ENCODE data around the gene MTG1.
A peak's percentile ranks its signal among the peaks of the same experiment; 100 is the strongest.

The MTG1 gene

DNA sequence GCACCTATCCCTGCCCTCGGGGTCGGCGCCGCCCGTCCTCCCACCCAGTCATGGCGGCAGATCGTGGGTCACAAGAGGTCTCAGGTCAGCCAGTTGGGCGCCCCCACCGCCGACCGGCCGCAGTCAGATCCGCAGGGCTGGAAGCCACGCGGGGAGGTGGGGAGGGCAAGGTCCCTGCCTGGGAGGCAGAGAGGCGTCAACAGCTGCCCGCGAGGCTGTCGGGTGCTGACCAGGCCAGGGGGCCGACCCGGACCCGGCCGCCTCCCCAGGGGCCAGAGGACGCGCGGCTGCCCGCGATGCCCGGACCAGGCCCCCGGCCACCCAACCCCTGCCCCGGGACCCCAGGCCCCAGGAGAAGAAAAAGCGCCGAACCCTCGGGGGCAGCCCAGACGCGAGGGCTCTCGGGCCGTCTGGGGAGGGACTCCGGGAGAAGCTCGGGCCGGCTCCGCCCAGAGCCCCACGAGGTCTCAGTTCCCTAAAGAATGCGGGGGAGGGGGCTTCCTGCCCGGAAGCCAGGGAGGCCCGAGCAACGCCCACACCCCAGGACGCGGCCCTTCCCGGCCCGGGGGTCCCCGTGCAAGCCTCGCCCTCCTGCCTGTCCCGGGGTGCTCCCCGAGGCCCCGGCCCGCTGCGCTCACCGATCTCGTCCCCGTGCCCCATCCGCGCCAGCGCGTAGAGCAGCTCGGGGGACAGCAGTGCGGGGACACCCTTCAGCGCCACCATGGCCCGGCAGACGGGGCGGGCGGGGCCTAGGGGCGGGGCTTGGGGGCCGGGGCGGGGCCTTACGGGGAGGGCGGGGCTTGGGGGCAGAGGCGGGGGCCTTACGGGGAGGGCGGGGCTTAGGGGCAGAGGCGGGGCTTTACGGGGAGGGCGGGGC is 36.4 kb upstream of the MTG1 start, which contains the start of gene FUOM:
TSS of gene FUOM (minus strand) at position 735 of the 877 bp plus-strand sequence. CDS start at position 723, 12 bp downstream.
- TF ChIP-seq, protein P1, sequence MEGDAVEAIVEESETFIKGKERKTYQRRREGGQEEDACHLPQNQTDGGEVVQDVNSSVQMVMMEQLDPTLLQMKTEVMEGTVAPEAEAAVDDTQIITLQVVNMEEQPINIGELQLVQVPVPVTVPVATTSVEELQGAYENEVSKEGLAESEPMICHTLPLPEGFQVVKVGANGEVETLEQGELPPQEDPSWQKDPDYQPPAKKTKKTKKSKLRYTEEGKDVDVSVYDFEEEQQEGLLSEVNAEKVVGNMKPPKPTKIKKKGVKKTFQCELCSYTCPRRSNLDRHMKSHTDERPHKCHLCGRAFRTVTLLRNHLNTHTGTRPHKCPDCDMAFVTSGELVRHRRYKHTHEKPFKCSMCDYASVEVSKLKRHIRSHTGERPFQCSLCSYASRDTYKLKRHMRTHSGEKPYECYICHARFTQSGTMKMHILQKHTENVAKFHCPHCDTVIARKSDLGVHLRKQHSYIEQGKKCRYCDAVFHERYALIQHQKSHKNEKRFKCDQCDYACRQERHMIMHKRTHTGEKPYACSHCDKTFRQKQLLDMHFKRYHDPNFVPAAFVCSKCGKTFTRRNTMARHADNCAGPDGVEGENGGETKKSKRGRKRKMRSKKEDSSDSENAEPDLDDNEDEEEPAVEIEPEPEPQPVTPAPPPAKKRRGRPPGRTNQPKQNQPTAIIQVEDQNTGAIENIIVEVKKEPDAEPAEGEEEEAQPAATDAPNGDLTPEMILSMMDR (IDR thresholded peaks at IDR 0.05; ENCODE audit: unreplicated experiment in 3 of 3), result no peak

DNA sequence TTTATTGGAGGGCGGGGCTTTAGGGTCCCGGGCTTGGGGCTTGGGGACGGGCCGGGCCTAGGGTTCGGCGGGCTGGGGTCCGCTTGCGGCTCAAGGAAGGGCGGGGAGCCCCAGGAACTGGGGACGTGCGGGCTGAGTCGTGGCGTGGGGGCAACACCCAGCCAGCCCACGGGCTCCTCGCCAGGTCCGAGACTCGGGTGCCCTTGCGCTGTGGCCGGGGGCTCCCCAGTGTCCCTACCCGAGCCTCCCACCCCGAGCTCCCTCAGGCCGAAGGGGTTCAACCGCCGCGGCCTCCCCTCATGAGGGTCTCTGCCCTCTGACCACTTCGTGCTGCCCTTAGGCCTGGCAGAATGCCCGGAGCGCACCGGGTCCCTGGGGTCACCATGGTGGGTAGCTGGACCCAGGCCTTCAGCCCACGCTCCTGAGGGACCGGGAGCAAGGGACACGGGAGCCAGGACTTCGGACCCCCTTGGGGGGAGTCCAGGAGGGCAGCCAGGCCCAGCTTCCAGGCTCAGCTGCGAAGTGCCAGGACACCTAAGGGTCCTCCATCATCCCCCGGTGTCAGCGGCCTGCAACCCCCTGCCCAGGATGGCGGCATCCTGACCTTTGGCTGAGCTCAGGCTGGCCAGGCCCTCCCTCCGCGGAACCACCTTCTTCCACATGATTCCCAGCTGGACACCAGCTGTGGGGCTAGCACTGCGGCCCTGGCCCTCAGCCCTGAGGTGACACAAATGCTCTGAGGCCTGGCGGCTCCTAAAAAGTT is 35.6 kb upstream of the MTG1 start:
- TF ChIP-seq, protein P1 (IDR thresholded peaks at IDR 0.05; ENCODE audit: unreplicated experiment in 3 of 3), result no peak
- peak overlapping the region in 1 of 3 experiments; percentile 31 for H3K27ac Mint-ChIP-seq
- H3K4me3 Mint-ChIP-seq, result peak overlapping the region in 2 of 3 experiments; percentile 32 to 48
- H3K9me3 Mint-ChIP-seq, result no peaks in the 10 kb centered on the region
- peaks cover 18% of the 10 kb centered on the region for H3K36me3 Mint-ChIP-seq (ENCODE audit: low read depth)
- no peaks in the 10 kb centered on the region for H3K27me3 Mint-ChIP-seq (ENCODE audit: low read depth)
- peaks cover 5% of the 10 kb centered on the region for H3K4me1 Mint-ChIP-seq

More for the DNA sequence above, 36.4 kb upstream of the MTG1 start, which contains the start of gene FUOM:
- Mint-ChIP-seq H3K27me3 (ENCODE audit: low read depth) (no peaks in the 10 kb centered on the region), H3K4me3 (peak within 1 kb of the TSS; percentile 68 to 76 (median 75)), H3K36me3 (ENCODE audit: low read depth) (peaks cover 11% of the 10 kb centered on the region), H3K4me1 (peaks cover 5% of the 10 kb centered on the region), H3K9me3 (no peaks in the 10 kb centered on the region), H3K27ac (peak within 1 kb of the TSS in 1 of 3 experiments; percentile 31)

DNA sequence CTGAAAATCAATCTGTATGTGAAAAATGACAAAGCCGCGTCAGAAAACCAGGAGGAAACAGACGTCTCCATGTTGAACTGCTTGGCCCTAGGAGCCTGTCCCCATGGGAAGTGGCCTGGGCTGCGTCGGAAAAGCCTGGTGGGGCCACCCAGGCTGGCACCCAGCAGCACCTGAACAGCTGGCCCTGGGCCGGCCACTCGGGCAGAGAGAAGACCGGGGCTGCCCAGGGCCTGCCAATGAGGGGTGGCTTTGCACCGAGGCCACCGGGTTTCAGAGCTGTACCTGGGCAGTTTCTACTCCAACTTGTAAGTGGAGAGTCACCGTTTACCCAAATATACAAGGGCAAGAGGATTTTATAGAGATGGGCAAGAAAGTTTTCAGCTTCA is 35.0 kb upstream of the MTG1 start:
- peak overlapping the region in 2 of 3 experiments; percentile 32 to 48 for H3K4me3 Mint-ChIP-seq
- peaks cover 18% of the 10 kb centered on the region for H3K36me3 Mint-ChIP-seq (ENCODE audit: low read depth)
- H3K4me1 Mint-ChIP-seq, result peaks cover 5% of the 10 kb centered on the region
- TF ChIP-seq, protein P1 (IDR thresholded peaks at IDR 0.05; ENCODE audit: unreplicated experiment in 3 of 3), result no peak
- no peaks in the 10 kb centered on the region for H3K9me3 Mint-ChIP-seq
- H3K27me3 Mint-ChIP-seq (ENCODE audit: low read depth), result no peaks in the 10 kb centered on the region
- peak overlapping the region in 1 of 3 experiments; percentile 31 for H3K27ac Mint-ChIP-seq

DNA sequence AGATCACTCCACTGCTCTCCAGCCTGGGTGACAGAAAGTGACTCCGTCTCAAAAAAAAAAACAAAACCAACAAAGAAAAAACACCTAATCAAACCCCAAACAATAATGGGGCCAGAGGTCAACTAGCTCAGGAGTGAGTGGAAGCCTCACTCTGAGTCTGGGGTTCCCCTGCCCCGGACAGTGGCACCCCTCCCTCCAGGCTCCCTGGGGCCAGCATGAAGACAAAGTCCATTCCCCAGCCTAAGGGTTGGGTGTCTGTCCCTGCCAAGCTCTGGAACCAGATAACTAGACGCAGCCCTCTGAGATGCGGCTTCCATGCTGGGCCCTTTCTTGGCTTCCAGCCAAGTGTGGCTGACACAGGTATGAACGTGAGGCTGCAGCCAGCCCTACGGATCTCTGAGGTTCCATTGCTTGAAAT is 34.4 kb upstream of the MTG1 start:
- Mint-ChIP-seq H3K27ac (peak overlapping the region; percentile 51 to 87 (median 68)), H3K4me1 (peaks cover 5% of the 10 kb centered on the region), H3K36me3 (ENCODE audit: low read depth) (peaks cover 22% of the 10 kb centered on the region), H3K9me3 (no peaks in the 10 kb centered on the region), H3K4me3 (peak overlapping the region in 2 of 3 experiments; percentile 16 to 48), H3K27me3 (ENCODE audit: low read depth) (no peaks in the 10 kb centered on the region)
- TF ChIP-seq, protein P1 (IDR thresholded peaks at IDR 0.05; ENCODE audit: unreplicated experiment in 3 of 3), result no peak

DNA sequence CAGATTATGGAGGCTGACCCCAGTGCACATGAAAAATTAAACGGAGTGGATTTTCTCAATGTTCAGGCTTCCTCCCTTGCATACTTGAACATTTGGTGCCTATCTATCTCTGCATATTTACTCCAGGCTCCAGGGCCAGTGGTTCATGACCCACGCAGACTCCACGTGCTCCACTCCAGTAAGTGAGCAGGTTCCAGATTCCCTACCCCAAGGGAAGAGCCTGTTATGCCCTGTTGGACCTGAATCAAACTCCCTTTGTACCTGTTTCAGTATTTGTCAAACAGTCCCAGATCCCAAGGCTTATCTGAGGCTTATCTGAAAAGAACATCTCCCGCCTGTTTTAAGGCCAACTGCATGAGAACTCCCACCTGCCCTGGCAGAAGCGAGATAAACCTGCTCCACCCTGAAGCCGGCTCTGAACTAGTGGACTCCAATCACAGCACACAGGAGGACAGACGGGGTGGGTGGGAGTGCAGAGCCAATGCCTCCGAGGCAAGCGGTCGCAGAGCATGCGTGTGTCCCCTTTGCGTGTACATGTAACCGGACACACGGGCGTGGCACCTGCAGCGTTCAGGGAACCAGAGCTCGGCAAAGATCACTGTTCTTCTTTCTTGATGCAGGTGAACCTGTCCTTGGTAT is 33.9 kb upstream of the MTG1 start:
- TF ChIP-seq, protein P1 (IDR thresholded peaks at IDR 0.05; ENCODE audit: unreplicated experiment in 3 of 3), result no peak
- Mint-ChIP-seq H3K4me3 (peak overlapping the region in 2 of 3 experiments; percentile 48 to 63), H3K4me1 (peaks cover 5% of the 10 kb centered on the region)

More for the DNA sequence above, 33.9 kb upstream of the MTG1 start:
- H3K27ac Mint-ChIP-seq, result peak overlapping the region; percentile 51 to 87 (median 68)
- no peaks in the 10 kb centered on the region for H3K9me3 Mint-ChIP-seq
- H3K27me3 Mint-ChIP-seq (ENCODE audit: low read depth), result no peaks in the 10 kb centered on the region
- H3K36me3 Mint-ChIP-seq (ENCODE audit: low read depth), result peaks cover 26% of the 10 kb centered on the region

Data from nephron (organoid).